Neural cell (in vitro differentiated cells): ENCODE results near the gene CAMLG.
"Not testable (repeated sequence)": the region's sequence is repeated elsewhere in the genome, so short reads cannot be mapped to it uniquely, and the experiment has no call there.

Experiments
- CTCF ChIP-seq: fragments of 450-650 bp; IDR thresholded peaks from 2 replicates; pipeline ENCODE4 v1.5.1; 2014; ENCODE audit warnings: antibody characterized with exemption, mild to moderate bottlenecking, moderate library complexity; ENCODE audit not compliant: poor library complexity, severe bottlenecking
- EP300 ChIP-seq: fragments of 450-650 bp; conservative IDR thresholded peaks from 2 replicates; pipeline ENCODE4 v1.6.1; 2014; ENCODE audit warnings: antibody characterized with exemption, mild to moderate bottlenecking, moderate library complexity; ENCODE audit not compliant: poor library complexity, severe bottlenecking
- EZH2 ChIP-seq: fragments of 200-600, 300-800 bp; shearing (Covaris generic), sonication (generic); IDR thresholded peaks from 2 replicates; pipeline ENCODE4 v1.6.1; 2014; ENCODE audit warnings: antibody characterized with exemption, low read length, borderline replicate concordance, mild to moderate bottlenecking; ENCODE audit not compliant: insufficient read depth, poor library complexity, severe bottlenecking
- MXI1 ChIP-seq: fragments of 450-650 bp; conservative IDR thresholded peaks from 2 replicates; pipeline ENCODE4 v1.6.1; 2014; ENCODE audit warnings: antibody characterized with exemption, mild to moderate bottlenecking; ENCODE audit not compliant: poor library complexity, severe bottlenecking
- REST ChIP-seq: IDR thresholded peaks from 2 replicates; pipeline ENCODE4 v1.6.1; 2012; ENCODE audit warnings: borderline replicate concordance

DNA sequence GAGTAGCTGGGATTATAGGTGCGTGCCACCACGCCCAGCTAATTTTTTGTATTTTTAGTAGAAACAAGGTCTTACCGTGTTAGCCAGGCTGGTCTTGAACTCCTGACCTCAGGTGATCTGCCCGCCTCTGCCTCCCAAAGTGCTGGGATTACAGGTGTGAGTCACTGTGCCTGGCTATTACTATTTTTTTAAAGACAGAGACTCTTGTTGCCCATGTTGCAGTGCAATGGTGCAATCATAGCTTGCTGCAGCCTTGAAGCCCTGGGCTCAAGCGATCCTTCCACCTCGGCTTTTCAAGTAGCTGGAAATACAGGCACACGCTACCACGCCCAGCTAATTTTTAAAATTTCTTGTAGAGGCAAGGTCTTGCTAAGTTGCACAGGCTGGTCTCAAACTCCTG is 48.2 kb upstream of the CAMLG start:
- TF ChIP-seq REST, CTCF, EP300, EZH2, MXI1: not testable (repeated sequence)
